Neuron (in vitro differentiated cells): ENCODE measurements around the gene NACC2.

Source experiments
- H2AFZ ChIP-seq: one replicate; pipeline ENCODE4 v1.6.1; 2013; ENCODE audit warnings: low read depth, mild to moderate bottlenecking, inconsistent platforms, low read length, moderate library complexity
- H3K27me3 ChIP-seq: one replicate; pipeline ENCODE4 v1.6.1; 2013; ENCODE audit warnings: low read length; ENCODE audit not compliant: insufficient read depth
- H3K36me3 ChIP-seq: one replicate; pipeline ENCODE4 v1.6.1; 2013; ENCODE audit warnings: low read length; ENCODE audit not compliant: insufficient read depth
- H3K4me1 ChIP-seq: one replicate; pipeline ENCODE4 v1.6.1; 2013; ENCODE audit warnings: low read length; ENCODE audit not compliant: insufficient read depth
- H3K4me3 ChIP-seq: 2 replicates; pipeline ENCODE4 v1.5.1; 2013; ENCODE audit warnings: mild to moderate bottlenecking, low read length, moderate library complexity
- H3K9me3 ChIP-seq: one replicate; pipeline ENCODE4 v1.6.1; 2013; ENCODE audit warnings: low read length

The NACC2 gene

DNA sequence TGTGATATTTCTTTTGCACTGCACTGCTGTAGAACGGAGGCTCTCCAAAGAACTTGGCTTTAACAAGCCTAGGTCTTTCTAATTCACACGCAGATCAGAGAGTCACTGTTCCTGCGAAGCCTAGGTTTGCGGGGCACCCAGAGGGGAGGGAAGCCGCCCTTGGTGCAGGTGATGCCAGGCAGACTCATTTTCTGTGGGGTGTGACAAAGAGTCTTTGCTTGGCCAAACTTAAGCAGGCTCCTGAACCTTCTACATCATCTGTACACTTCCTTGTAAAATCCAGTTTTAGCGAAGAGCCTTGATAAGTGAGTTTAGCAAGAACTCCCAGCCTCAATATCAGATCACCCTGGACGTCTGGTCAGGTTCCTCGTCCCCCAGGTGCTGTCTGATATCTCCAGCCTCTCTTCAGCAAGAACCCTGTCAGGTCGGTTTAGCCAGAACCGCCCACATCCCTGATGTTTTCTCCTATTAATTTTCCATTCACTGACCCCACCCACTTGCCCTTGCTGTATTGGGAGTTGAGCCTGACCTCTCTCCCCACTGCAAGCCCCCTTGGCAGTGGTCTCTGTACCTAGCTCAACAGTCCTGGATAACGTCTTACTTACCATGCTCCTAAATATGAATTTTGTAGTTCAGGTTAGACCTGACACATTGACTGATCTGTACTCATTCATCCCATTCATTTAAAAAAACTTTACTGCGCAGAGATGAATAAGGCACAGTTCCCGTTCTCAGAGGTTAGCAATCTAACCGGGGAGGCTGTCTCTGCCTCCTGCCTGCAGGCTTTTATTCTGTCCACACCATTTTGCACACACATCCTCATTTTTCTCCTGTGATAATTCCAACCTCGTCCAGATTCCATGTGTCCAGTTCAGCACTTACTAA, 133.0 kb downstream of the NACC2 start:
- H3K4me3 ChIP-seq, result peak overlapping the region; percentile 45

DNA sequence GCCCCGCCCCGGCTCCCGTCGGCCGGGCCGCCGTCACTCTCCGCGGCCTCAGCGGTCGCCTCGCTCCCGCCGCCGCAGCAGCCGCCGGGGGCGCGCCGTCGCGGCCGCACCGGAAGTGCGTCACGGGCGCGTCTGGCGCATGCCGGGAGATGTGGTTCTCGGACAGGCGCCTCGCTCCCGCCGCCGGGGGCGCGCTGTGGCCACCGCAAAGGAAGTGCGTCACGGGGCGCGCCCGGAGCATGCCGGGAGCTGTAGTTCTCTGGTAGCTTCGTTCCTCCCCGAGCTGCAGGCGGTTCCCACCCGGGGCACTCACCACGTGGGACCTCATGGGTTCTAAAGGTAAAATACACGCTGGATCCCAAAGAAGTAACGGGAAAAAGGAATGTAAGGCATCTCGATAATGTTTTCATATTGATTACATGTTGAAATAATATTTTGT, 133.8 kb downstream of the NACC2 start, which contains the start of gene UBAC1:
TSS of gene UBAC1 (minus strand) at position 97 of the 439 bp plus-strand sequence. CDS start 211 bp downstream, outside the sequence.
- no peaks in the 10 kb centered on the region for H3K36me3 ChIP-seq
- H2AFZ ChIP-seq, result peak within 1 kb of the TSS; percentile 75
- peaks cover 27% of the 10 kb centered on the region for H3K4me1 ChIP-seq
- peak within 1 kb of the TSS; percentile 71 for H3K4me3 ChIP-seq
- no peaks in the 10 kb centered on the region for H3K27me3 ChIP-seq
- H3K9me3 ChIP-seq, result no peaks in the 10 kb centered on the region

More for the DNA sequence above, 133.0 kb downstream of the NACC2 start:
- Histone ChIP-seq H2AFZ (no peak overlapping the region), H3K36me3 (no peaks in the 10 kb centered on the region), H3K4me1 (peaks cover 27% of the 10 kb centered on the region), H3K27me3 (no peaks in the 10 kb centered on the region), H3K9me3 (no peaks in the 10 kb centered on the region)

DNA sequence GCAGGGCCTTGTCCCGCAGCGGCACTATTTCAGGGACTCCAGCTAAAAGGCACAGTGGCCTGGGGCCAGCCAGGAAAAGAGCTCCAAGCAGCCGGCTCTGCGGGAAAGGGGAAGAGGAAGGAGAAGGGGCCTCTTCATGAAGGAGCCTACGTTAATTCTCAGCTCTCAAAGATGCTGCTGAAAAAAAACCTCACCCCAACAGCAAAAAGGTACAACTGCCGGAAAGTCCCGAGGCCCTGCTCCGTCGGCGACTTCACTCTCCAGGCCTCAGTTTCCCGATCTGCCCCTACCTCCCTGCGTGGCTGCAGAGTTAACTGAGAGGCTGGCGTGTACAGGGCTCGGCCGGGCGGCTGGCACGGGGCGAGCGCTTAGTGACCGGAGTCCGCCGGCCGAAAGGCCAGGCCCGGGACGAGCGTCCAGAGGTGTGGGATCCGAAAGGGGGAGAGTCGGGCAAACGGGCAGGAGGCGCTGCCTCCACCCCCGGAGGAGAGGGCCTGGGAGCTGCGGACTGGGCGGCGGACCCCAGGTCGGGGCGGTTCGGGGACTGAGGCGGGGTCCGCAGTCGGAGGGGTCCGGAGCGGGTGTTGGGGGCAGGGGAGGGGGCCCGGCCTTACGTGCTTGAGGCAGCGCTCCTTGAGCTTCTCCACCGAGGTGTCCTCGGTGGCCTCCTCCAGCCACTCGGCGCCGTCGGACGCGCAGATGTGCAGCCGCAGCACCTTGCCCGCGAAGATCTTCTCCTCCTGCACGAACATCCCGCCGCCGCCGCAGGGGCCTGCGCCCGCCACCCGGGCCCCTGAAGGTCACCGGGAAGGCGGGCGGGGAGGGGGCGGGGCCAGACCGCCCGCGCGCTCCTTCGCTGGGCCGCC, 134.4 kb downstream of the NACC2 start:
- Histone ChIP-seq H3K4me3 (peak overlapping the region; percentile 71), H3K27me3 (no peaks in the 10 kb centered on the region), H3K36me3 (no peaks in the 10 kb centered on the region), H2AFZ (peak overlapping the region; percentile 75), H3K4me1 (peaks cover 27% of the 10 kb centered on the region), H3K9me3 (no peaks in the 10 kb centered on the region)

DNA sequence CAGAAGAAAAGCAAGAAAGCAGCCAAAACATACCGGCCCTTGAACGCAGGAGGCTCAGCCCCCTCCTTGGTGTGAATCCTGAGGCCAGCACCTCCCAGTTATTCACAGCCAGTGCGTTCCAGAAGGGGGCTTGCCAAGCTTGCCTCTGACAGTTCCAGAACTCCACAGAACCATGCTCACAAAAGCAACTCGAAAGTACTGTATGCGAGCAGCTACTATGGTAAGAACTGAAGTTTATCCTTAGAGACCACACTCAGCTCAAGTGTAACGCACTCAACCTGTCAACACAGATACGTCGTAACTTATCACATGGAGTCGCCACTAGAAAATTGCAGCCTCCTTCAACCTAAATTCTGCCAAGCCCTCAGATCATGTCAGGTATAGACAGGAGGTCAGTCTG, 135.3 kb downstream of the NACC2 start:
- Histone ChIP-seq H3K36me3 (no peaks in the 10 kb centered on the region), H3K27me3 (no peaks in the 10 kb centered on the region), H3K9me3 (no peaks in the 10 kb centered on the region), H3K4me1 (peaks cover 20% of the 10 kb centered on the region), H3K4me3 (peak overlapping the region; percentile 71), H2AFZ (no peak overlapping the region)

DNA sequence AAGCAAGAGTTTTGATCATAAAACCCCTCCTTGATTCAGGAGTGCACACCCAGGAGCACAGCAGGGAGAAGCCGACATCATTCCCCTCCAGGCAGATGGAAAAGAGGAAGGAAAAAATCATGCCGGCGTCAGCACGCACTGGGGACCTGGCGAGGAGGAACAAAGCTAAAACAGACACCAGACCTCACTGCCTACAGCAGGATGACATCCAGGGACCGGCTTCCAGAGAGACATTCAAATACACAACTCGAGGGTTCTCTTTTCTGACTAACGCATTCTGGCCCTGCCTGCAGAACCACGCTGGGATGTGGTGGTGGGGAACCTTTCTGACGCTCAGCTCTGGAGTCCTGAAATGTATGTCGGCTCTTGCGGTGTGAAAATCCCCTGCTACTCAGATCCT, 136.6 kb downstream of the NACC2 start:
- H3K4me3 ChIP-seq, result no peak overlapping the region
- H2AFZ ChIP-seq, result no peak overlapping the region
- peaks cover 20% of the 10 kb centered on the region for H3K4me1 ChIP-seq
- H3K36me3 ChIP-seq, result no peaks in the 10 kb centered on the region
- H3K27me3 ChIP-seq, result no peaks in the 10 kb centered on the region
- no peaks in the 10 kb centered on the region for H3K9me3 ChIP-seq

DNA sequence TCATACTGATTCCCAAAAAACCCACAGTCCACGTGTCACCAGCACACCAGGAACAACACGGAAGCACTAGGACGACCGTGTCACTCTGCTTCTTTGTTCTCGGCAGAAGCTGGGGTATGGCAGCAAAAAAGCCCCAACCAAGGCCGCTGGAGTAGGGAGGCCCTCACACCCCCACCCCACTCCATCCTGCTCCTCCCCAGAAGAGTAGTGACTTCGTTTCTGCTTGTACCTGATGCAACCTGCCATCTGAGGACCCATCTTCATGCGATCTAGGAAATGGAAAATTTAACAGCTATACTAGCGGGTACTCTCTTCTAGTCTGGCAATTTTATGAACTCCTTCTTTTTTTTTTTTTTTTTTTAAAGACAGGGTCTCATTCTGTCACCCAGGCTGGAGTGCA, 137.7 kb downstream of the NACC2 start:
- Histone ChIP-seq H2AFZ (no peak overlapping the region), H3K4me3 (no peak overlapping the region), H3K9me3 (no peaks in the 10 kb centered on the region), H3K36me3 (peaks cover 7% of the 10 kb centered on the region), H3K27me3 (no peaks in the 10 kb centered on the region), H3K4me1 (peaks cover 20% of the 10 kb centered on the region)

DNA sequence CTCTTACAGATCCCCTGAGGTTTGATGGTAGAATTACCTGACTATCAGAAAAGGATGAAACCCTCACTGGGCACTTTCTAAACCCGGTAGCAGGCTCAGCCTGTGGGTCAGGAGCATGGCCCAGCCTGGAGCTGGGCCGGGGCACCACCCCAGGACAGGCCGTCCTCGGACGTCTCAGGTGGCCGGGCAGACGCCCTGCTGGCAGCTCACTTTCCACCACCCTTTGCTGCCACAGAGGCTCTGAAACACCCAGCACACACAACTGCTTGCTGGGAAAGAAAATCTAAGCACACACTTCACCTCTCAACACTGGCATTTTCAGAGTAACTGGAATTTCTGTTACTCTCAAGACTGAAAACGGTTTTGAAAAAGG, 138.3 kb downstream of the NACC2 start:
- Histone ChIP-seq H3K4me1 (peaks cover 21% of the 10 kb centered on the region), H3K36me3 (peaks cover 12% of the 10 kb centered on the region), H3K27me3 (no peaks in the 10 kb centered on the region), H2AFZ (no peak overlapping the region), H3K4me3 (no peak overlapping the region), H3K9me3 (no peaks in the 10 kb centered on the region)
